CD4-positive, alpha-beta memory T cell (primary cell): ENCODE results near the gene MARK4. TPM values are rescaled to one million over a fixed set of nuclear protein-coding genes. Genes with fewer than 3 reads are reported as not detected.

Source experiments
- CTCF ChIA-PET: fragments of 350-600 bp; sonication (Branson Sonifier 250); formaldehyde crosslinking; loops from one replicate; lab custom pipeline; 2021; ENCODE audit warnings: inconsistent platforms; ENCODE audit not compliant: partially characterized antibody; lab: Charles Lee
- POLR2A ChIA-PET: fragments of 350-600 bp; sonication (Branson Sonifier 250); formaldehyde crosslinking; loops from one replicate; lab custom pipeline; 2021; ENCODE audit not compliant: partially characterized antibody; lab: Charles Lee
- DNase-seq, 5 donors: peaks; one replicate each; pipeline versions ENCODE4 v3.0.0 to v3.0.0-alpha.2; 2020 to 2022; ENCODE audit warnings: mixed read lengths in 1 of 5
- H3K27ac ChIP-seq: one replicate; pipeline ENCODE4 v1.7.0; 2013; ENCODE audit warnings: low read depth, low read length
- H3K27me3 ChIP-seq: 2 replicates; pipeline ENCODE4 v1.7.0; 2013; ENCODE audit warnings: mild to moderate bottlenecking, low read length, moderate library complexity; ENCODE audit not compliant: insufficient read depth
- H3K36me3 ChIP-seq: 2 replicates; pipeline ENCODE4 v1.7.0; 2013; ENCODE audit warnings: mild to moderate bottlenecking, low read length, moderate library complexity; ENCODE audit not compliant: insufficient read depth
- H3K4me1 ChIP-seq: 2 replicates; pipeline ENCODE4 v1.7.0; 2013; ENCODE audit warnings: mild to moderate bottlenecking, low read length, moderate library complexity; ENCODE audit not compliant: insufficient read depth
- H3K4me3 ChIP-seq, 2 donors: one replicate each; pipeline ENCODE4 v1.7.0; 2013; ENCODE audit warnings: low read length in 2 of 2, mild to moderate bottlenecking in 1 of 2
- H3K9me3 ChIP-seq, 2 donors: one replicate each; pipeline ENCODE4 v1.7.0; 2013; ENCODE audit warnings: low read length in 2 of 2, control low read depth in 1 of 2; ENCODE audit not compliant: control insufficient read depth in 1 of 2
- H3K27ac Mint-ChIP-seq, 7 donors: one replicate each; pipeline ENCODE4 v1.8.0; 2020 to 2021; ENCODE audit warnings: mixed read lengths in 7 of 7, mild to moderate bottlenecking in 6 of 7, inconsistent platforms in 3 of 7, moderate library complexity in 3 of 7
- H3K27me3 Mint-ChIP-seq, 2 donors: one replicate each; pipeline ENCODE4 v1.8.0; 2020 to 2021; ENCODE audit warnings: mixed read lengths in 2 of 2
- H3K36me3 Mint-ChIP-seq, 2 donors: one replicate each; pipeline ENCODE4 v1.8.0; 2020 to 2021; ENCODE audit warnings: mixed read lengths in 2 of 2, inconsistent platforms in 1 of 2, mild to moderate bottlenecking in 1 of 2
- H3K4me1 Mint-ChIP-seq, 4 donors: one replicate each; pipeline ENCODE4 v1.8.0; 2020 to 2021; ENCODE audit warnings: mixed read lengths in 4 of 4, mild to moderate bottlenecking in 1 of 4
- H3K4me3 Mint-ChIP-seq, 8 donors: one replicate each; pipeline ENCODE4 v1.8.0; 2020 to 2021; ENCODE audit warnings: mixed read lengths in 8 of 8, mild to moderate bottlenecking in 7 of 8, moderate library complexity in 6 of 8, inconsistent platforms in 3 of 8
- H3K9me3 Mint-ChIP-seq, 8 donors: one replicate each; pipeline ENCODE4 v1.8.0; 2020 to 2021; ENCODE audit warnings: mixed read lengths in 8 of 8, mild to moderate bottlenecking in 5 of 8, inconsistent platforms in 3 of 8, moderate library complexity in 1 of 8
- intact Hi-C: fragments of 100-400 bp; cut with micrococcal nuclease; formaldehyde crosslinking; loops from one replicate; pipeline ENCODE4 v1.15.1; 2023
- polyA plus RNA-seq, 2 donors: library from polyadenylated mRNA; unstranded; fragments of 300-500 nt; fragmentation: Illumina TruSeq; gene quantifications; one replicate each; pipeline ENCODE4 v1.2.3, GENCODE V29; 2021
- total RNA-seq, 2 experiments: library from RNA; stranded (reverse); gene quantifications; one replicate each; pipeline ENCODE4 v1.2.3, GENCODE V29; 2021

The MARK4 gene
- total and polyA plus RNA-seq, 4 experiments from 2014 or later: 0.11 to 25.2 (median 13.0) TPM

- H3K4me3 Mint-ChIP-seq: no peak overlapping the region
- intact Hi-C loops: no loop called here
- H3K27ac Mint-ChIP-seq: no peak overlapping the region
- Histone ChIP-seq H3K9me3 (no peaks in the 10 kb centered on the region), H3K36me3 (no peaks in the 10 kb centered on the region), H3K27me3 (no peaks in the 10 kb centered on the region), H3K4me3 (no peak overlapping the region), H3K4me1 (peaks cover 9% of the 10 kb centered on the region), H3K27ac (no peak overlapping the region)
- no peaks in the 10 kb centered on the region for H3K36me3 Mint-ChIP-seq
- H3K27me3 Mint-ChIP-seq: peaks cover 6 to 8% of the 10 kb centered on the region in 2 donors
- DNase-seq: no peak
- peaks cover 0 to 4% (median 3%) of the 10 kb centered on the region in 4 donors for H3K4me1 Mint-ChIP-seq
- no peaks in the 10 kb centered on the region for H3K9me3 Mint-ChIP-seq
- POLR2A ChIA-PET: no interaction called here
- CTCF ChIA-PET: no interaction called here
Observed at GRCh38 chr19:45244133-45244794, 6.8 kb upstream of the MARK4 start.

GRCh38 chr19:45245334-45245787 is 5.7 kb upstream of the MARK4 start, which contains the start of gene EXOC3L2:
TSS of gene EXOC3L2 (minus strand) at chr19:45245407. CDS start at chr19:45239045, 6,362 bp downstream.
- no peak within 1 kb of the TSS for H3K27ac ChIP-seq
- POLR2A ChIA-PET: no interaction called here
- no peaks in the 10 kb centered on the region for H3K9me3 ChIP-seq
- H3K4me1 ChIP-seq: peaks cover 12% of the 10 kb centered on the region
- Mint-ChIP-seq H3K9me3 (no peaks in the 10 kb centered on the region), H3K4me1 (peaks cover 0 to 4% (median 3%) of the 10 kb centered on the region in 4 donors), H3K27ac (peak within 1 kb of the TSS in 1 of 7 donors; percentile 62), H3K36me3 (no peaks in the 10 kb centered on the region), H3K4me3 (no peak within 1 kb of the TSS), H3K27me3 (peaks cover 6 to 8% of the 10 kb centered on the region in 2 donors)
- no peaks in the 10 kb centered on the region for H3K36me3 ChIP-seq
- CTCF ChIA-PET: interaction anchor here (1.5 kb wide), 1 partner anchor 64 kb away, joined by 3 read pairs; no protein-coding TSS in a partner anchor
- H3K4me3 ChIP-seq: no peak within 1 kb of the TSS
- DNase-seq: no peak
- H3K27me3 ChIP-seq: no peaks in the 10 kb centered on the region
- intact Hi-C loops: no loop called here

- no peak overlapping the region for H3K4me3 ChIP-seq
- H3K27me3 ChIP-seq: no peaks in the 10 kb centered on the region
- no peaks in the 10 kb centered on the region for H3K9me3 ChIP-seq
- H3K4me1 ChIP-seq: peaks cover 17% of the 10 kb centered on the region
- no peak for DNase-seq
- intact Hi-C loops: no loop called here
- no peak overlapping the region for H3K27ac ChIP-seq
- Mint-ChIP-seq H3K27ac (peak overlapping the region in 1 of 7 donors; percentile 62), H3K4me3 (no peak overlapping the region), H3K9me3 (no peaks in the 10 kb centered on the region), H3K36me3 (no peaks in the 10 kb centered on the region), H3K27me3 (peaks cover 6 to 8% of the 10 kb centered on the region in 2 donors), H3K4me1 (peaks cover 3 to 9% (median 7%) of the 10 kb centered on the region in 4 donors)
- H3K36me3 ChIP-seq: no peaks in the 10 kb centered on the region
- CTCF ChIA-PET: interaction anchor here (1.5 kb wide), 1 partner anchor 64 kb away, joined by 3 read pairs; no protein-coding TSS in a partner anchor
- POLR2A ChIA-PET: no interaction called here
Observed at GRCh38 chr19:45245826-45246225, 5.2 kb upstream of the MARK4 start.

GRCh38 chr19:45247136-45247535 is 3.9 kb upstream of the MARK4 start:
- H3K4me1 ChIP-seq: peaks cover 20% of the 10 kb centered on the region
- DNase-seq: no peak
- H3K9me3 ChIP-seq: no peaks in the 10 kb centered on the region
- Mint-ChIP-seq H3K27me3 (peaks cover 6 to 8% of the 10 kb centered on the region in 2 donors), H3K27ac (no peak overlapping the region), H3K4me3 (no peak overlapping the region), H3K36me3 (peaks cover 0 to 2% of the 10 kb centered on the region in 2 donors), H3K9me3 (no peaks in the 10 kb centered on the region), H3K4me1 (peaks cover 4 to 12% (median 9%) of the 10 kb centered on the region in 4 donors)
- H3K27me3 ChIP-seq: no peaks in the 10 kb centered on the region
- ChIA-PET CTCF (no interaction called here), POLR2A (no interaction called here)
- H3K4me3 ChIP-seq: no peak overlapping the region
- H3K36me3 ChIP-seq: no peaks in the 10 kb centered on the region
- intact Hi-C loops: no loop called here
- no peak overlapping the region for H3K27ac ChIP-seq

GRCh38 chr19:45249261-45250033 is 1.6 kb upstream of the MARK4 start:
- Histone ChIP-seq H3K4me3 (no peak overlapping the region), H3K36me3 (no peaks in the 10 kb centered on the region), H3K9me3 (no peaks in the 10 kb centered on the region), H3K27ac (no peak overlapping the region), H3K27me3 (no peaks in the 10 kb centered on the region), H3K4me1 (peaks cover 43% of the 10 kb centered on the region)
- DNase-seq: no peak
- Mint-ChIP-seq H3K36me3 (peaks cover 0 to 4% of the 10 kb centered on the region in 2 donors), H3K27me3 (peaks cover 6% of the 10 kb centered on the region in 2 donors), H3K9me3 (no peaks in the 10 kb centered on the region), H3K4me1 (peaks cover 22 to 36% (median 28%) of the 10 kb centered on the region in 4 donors), H3K4me3 (peak overlapping the region in 7 of 8 donors; percentile 41 to 95 (median 73)), H3K27ac (peak overlapping the region in 3 of 7 donors; percentile 23 to 25 (median 24))
- POLR2A ChIA-PET: interaction anchor here (1.5 kb wide), 1 partner anchor 229 kb away, joined by 3 read pairs; no protein-coding TSS in a partner anchor
- CTCF ChIA-PET: interaction anchor here (0.9 to 1.9 kb wide), 5 partner anchors 19 to 346 kb away, joined by 3 to 7 read pairs (median 3); partner anchors contain the start of genes BLOC1S3 and TRAPPC6A
- intact Hi-C loops: loop anchor here (2.0 kb wide), 1 partner anchor 347 kb away; no protein-coding TSS in a partner anchor

- Mint-ChIP-seq H3K36me3 (peaks cover 0 to 4% of the 10 kb centered on the region in 2 donors), H3K4me3 (peak overlapping the region; percentile 81 to 99 (median 92)), H3K27me3 (peaks cover 0 to 1% of the 10 kb centered on the region in 2 donors), H3K9me3 (no peaks in the 10 kb centered on the region), H3K4me1 (peaks cover 19 to 44% (median 30%) of the 10 kb centered on the region in 4 donors), H3K27ac (peak overlapping the region; percentile 17 to 96 (median 92))
- Histone ChIP-seq H3K27ac (peak overlapping the region; percentile 56), H3K27me3 (no peaks in the 10 kb centered on the region), H3K4me3 (peak overlapping the region; percentile 57 to 66), H3K9me3 (no peaks in the 10 kb centered on the region), H3K4me1 (peaks cover 50% of the 10 kb centered on the region), H3K36me3 (no peaks in the 10 kb centered on the region)
- DNase-seq: no peak
- ChIA-PET POLR2A (interaction anchor here (1.5 kb wide), 1 partner anchor 228 kb away, joined by 3 read pairs; no protein-coding TSS in a partner anchor), CTCF (interaction anchor here (0.9 to 1.0 kb wide), 2 partner anchors 18 to 163 kb away, joined by 3 to 4 read pairs; no protein-coding TSS in a partner anchor)
- intact Hi-C loops: no loop called here
Observed at GRCh38 chr19:45250216-45250831, 747 bp upstream of the MARK4 start.
